GM21526 (cell line): Measurements from ENCODE around the gene APOO.
"Not testable (repeated sequence)": the region's sequence is repeated elsewhere in the genome, so short reads cannot be mapped to it uniquely, and the experiment has no call there.

Experiments
- ATAC-seq: cut with Tn5 transposase; IDR thresholded peaks from one replicate; pipeline ENCODE4 v1.9.1; 2021; ENCODE audit warnings: moderate library complexity; ENCODE audit not compliant: unreplicated experiment, low FRiP score

Gene APOO

DNA sequence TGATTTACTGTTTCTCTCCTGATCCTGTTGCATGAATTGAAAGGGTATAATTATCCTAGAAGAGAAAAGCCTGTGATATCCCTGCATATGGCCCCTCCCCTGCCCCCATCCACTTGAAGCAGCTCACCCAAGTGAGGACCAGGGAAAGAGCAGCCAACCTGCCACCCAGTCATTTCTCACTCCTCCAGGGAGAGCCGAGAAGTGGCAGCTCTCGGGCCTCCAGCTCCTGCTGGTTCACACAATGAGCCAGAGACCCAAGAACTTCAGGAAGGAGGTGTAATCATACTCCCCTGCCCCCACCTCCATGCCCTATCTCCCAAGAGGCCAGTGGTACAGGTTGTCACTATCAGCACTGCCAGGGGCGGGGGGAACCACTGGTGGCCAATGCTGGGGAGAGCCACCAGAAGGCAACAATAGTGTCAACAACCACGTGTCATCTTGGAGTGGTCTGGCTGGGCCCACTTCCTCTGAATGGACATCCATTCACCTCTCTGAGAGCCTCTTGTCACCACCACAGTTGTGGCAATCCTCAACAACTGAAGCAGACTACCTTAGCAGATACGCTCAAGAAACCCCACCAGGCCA is 42.9 kb downstream of the APOO start:
- no peak for ATAC-seq

DNA sequence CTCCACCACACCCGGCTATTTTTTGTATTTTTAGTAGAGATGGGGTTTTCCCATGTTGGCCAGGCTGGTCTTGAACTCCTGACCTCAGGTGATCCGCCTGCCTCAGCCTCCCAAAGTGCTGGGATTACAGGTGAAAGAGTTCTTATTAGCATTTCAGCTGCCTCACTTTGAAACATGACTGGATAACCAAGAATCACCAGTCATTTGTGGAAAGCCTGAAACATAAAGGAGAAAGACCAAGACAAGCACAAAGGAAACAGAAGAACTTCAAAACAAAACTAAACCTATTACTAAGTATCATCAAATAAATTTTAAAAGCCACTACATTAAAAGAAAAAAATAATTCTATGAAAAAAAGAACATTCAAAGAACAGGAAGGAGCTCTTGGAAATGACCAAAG is 45.8 kb downstream of the APOO start:
- ATAC-seq: not testable (repeated sequence)

DNA sequence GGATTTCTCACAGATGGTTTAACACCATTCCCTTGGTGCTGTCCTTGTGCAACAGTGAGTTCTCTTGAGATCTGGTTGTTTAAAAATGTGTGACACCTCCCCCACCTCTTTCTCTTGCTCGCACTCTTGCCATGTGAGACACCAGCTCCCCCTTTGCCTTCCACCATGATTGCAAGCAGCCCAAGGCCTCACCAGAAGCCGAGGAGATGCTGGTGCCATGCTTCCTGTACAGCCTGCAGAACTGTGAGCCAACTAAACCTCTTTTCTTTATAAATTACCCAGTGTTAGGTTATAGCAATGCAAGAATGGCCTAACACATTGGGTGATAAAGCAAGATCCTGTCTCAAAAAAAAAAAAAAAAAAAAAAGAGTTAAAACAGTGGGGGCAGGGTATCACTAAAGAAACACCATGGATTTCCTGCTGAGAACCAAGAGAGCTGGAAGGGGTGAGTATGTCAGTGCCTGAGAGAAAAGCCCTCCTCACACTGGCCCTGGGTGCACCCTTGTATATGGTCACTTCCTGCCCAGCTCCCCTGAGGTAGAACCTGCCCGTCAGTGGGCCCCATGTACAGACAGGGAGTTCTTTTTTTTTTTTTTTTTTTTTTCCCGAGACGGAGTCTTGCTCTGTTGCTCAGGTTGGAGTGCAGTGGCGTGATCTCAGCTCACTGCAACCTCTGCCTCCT is 46.4 kb downstream of the APOO start:
- no peak for ATAC-seq

DNA sequence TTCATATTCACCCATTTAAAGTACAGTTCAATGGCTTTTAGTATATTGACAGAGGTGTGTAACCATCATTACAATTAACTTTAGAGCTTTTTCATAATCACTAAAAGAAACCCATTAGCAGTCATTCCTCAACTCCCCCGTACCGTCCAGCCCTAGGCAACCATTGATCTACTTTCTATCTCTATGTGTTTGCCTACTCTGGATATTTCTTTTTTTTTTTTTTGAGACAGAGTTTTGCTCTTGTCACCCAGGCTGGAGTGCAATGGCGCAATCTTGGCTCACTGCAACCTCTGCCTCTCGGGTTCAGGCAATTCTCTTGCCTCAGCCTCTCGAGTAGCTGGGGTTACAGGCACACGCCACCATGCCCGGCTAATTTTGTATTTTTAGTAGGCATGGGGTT is 48.5 kb downstream of the APOO start:
- not testable (repeated sequence) for ATAC-seq

DNA sequence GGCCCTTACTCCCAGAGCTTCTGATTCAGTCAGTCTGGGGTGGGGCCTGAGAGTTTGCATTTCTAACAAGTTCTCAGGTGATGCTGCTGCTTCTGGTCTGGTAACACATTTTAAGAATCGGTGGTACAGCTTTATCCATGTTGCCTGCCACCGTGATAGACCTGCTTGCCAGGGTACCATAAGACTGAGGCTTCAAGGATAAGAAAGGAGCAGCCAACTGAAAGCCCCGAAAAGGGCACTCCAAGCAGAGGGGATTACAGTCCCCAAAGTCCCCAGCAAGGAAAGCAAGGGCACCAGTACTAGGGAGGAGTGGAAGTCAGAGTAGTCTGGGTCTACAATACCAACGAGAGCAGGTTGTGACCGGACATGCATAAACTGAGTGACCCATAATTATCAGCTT is 49.8 kb downstream of the APOO start:
- ATAC-seq: no peak

DNA sequence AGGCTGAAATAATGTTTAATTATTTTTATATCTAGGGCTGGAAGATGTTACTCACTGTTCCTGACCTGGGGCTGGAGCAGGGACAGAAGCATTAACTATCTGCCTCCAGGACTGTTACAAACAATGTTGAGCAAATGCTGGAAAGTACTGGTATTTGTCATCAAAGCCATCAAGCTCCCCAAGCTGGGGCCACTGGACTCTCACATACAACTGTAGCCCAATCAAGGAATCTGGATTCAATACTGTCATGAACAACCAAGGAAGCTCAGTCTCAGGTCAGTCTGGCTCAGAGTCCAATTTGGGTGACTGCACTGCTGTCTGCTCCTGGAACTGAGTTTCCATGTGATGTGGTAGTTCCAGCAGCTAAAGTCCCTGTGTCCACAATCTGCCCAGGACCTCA is 50.4 kb downstream of the APOO start:
- no peak for ATAC-seq

DNA sequence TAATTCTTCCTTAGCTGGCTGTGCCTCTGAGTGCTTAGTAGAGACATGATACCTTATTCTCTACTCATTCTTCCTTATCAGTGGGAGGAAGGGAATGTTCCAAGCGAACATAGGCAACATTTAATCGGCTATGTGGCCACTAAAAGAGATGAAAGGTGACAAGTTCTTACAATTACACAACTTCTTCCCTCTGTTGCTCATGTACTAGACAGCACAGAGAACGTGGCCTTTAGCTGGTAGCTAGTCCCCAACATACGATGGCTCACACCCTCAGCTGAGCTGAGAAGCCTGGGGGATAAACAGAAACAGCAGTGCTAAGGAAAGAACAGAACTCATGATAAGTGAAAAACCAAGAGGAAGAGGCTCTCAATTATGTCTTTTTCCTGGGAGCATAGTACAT is 52.2 kb downstream of the APOO start:
- ATAC-seq: no peak

DNA sequence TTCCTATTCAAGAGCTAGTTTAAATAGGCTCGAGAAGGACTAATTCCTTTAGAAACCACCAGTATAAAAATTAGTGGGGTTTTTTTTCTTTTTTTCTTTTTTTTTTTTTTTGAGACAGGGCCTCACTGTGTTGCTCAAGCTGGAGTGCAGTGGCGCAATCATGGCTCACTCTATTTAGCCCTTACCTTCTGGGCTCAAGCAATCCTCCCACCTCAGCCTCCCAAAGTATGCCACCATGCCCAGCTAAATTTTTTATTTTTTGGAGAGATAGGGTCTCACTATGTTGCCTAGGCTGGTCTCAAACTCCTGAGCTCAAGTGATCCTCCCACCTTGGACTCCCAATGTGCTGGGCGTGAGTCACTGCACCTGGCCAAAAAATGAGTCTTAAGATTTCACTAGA is 52.8 kb downstream of the APOO start:
- no peak for ATAC-seq

DNA sequence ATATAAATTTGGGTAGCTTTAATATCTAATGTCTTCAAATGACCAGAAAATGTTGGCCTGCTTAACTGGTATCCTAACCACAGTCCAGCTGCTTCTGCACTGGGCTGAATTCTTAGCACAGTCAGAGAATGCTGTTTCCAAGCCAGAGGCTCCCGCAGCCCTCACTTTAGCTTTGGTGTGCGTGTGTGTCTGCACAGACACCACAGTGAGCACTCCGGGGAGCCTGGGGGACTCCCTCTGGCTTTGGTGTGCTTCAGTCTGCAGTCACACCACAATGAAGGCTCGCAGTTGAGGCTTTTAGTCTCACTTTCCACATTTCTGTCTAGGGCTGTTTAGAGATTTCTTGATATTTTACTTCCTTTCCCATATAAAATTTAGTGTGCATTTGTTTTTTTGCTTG is 53.6 kb downstream of the APOO start:
- ATAC-seq: no peak

DNA sequence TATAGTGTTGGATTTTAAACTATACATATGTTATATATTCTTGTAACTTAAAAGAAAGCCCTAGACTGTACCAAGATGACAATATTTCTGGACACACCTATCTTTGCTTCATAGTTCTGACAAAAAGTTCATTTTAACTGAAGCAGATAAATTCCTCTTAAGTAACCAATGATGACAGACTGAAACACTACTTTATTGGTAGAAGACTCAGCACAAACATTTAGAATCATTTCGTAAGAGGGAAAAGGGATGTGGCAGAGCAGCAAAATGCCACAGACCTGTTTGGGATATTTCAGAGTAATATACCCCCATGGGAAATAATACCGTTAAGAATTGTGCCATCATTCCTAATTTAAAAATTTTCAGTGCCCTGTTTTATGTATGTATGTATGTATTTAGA is 56.2 kb downstream of the APOO start:
- no peak for ATAC-seq

DNA sequence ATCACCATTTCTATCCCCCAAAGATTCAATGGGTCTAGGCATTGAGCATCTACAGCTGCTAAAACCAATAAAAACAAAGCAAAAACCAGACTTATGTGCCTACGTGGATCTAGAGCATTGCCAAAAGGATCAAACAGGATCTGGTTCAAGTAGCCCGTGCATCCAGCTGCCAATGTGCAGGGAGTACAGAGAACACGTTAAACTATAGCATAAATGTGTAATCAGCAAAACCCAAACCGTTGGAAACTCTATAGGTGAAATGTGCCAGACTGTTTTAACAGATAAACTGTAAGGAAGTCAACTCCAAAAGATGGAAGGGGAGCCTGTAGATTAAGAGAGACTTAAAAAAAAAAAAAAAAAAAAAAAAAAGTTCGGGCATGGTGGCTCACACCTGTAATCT is 58.5 kb downstream of the APOO start:
- ATAC-seq: no peak

DNA sequence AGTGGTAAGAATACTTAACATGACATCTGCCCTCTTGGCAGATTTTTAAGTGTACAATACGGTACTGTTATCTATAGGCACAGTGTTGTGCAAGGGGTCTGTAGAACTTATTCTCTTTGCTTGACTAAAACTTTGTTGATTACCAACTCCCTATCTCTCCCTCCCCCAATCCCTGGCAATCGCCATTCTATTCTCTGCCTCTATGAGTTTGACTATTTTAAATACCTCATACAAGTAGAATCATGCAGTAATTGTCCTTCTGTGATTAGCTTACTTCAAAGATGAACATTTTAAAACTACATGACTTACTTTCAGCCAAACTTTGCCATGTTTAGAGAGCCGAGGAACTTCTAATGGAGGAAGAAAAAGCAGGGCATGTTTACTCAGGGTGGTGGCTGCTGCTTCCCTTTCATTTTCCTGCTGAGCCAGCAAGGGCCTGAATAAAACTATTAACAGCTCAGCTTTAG is 62.4 kb downstream of the APOO start:
- no peak for ATAC-seq

DNA sequence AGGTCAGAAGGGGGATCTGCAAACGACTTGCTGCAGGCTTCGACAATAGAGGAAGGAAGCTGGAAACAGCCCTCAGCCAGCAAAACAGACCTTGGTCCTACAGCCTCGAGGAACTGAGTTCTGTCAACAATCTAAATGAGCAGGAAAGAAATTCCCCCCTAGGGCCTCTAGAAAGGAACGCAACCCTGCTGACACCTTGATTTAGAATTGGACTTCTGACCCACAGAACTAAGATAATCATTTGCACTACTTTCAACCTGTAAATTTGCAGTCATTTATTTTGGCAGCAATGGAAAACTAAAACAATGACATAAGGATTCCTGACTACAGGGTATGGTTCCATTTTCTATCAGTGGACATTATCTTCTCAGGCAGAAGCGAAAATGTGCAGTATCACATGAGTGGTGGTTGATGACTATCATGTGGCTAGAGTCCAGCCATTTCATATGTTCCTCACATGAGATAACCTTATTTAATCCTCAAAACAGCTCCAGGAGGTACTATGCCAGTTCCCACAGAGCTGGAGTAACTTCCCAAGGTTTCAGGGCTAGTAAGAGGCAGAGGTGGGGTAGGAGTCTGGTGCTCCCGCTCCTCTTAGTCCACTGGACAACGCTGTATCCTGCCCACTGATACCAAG is 63.1 kb downstream of the APOO start:
- ATAC-seq: no peak

DNA sequence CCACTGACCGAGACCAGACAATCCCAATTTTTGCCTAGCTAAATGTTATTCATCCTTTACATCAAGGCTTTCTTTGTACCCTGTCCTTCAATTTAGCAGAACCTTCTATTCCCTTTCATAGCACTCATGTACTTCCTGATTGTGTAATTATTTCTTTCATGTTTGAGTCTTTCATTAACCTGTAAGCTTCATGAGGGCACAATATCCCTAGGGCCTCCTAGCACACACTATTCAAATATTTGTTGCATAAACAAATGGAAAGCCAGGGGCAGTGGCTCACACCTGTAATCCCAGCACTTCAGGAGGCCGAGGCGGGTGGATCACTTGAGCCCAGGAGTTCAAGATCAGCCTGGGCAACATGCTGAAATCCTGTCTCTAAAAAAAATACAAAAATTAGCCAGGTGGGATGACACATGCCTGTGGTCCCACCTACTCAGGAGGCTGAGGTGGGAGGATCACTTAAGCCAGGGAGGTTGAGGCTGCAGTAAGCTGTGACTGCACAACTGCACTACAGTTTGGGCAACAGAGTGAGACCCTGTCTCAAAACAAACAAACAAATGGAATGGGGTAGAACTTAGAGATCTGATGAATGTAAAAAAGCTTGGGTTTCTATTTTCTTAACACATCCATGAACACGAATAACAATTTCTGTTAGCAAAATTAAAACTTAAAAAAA is 65.8 kb downstream of the APOO start:
- no peak for ATAC-seq

DNA sequence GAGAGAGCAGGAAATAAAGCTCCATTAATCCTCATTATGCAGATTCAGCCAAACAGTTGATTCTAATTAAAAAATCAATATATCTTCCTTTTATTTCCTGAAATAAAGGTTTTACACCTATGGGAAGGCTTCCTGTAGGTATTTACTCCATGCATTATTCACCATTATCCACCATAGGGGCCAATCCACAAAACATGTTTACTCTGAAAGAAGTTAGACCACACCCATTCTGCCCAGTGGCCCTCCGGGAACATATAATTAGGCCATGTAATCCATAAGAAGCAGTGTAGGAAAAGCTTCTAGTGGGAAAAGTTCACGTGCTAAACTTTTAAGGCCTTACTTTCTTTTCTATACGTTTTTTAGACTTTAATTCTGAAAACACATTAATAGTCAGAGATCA is 67.1 kb downstream of the APOO start:
- ATAC-seq: no peak

DNA sequence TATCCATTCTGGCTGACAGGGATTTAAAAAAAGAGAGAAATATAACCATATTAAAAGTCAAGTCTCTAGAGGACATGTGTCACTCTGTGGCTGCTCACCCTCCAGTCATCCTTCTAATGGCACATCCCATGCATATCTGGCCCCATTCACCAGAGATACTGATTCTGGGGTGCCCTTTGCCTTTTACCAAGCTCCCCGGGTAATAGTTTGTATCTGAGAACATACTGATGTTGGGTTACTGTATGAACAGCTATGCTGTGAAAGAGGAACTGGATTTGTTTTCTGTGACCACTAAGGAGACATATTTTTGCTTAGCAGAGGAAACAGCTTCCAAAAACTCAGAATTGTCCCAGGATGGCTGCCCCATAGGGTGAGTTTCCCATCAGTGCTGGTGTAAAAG is 68.8 kb downstream of the APOO start:
- ATAC-seq: no peak

DNA sequence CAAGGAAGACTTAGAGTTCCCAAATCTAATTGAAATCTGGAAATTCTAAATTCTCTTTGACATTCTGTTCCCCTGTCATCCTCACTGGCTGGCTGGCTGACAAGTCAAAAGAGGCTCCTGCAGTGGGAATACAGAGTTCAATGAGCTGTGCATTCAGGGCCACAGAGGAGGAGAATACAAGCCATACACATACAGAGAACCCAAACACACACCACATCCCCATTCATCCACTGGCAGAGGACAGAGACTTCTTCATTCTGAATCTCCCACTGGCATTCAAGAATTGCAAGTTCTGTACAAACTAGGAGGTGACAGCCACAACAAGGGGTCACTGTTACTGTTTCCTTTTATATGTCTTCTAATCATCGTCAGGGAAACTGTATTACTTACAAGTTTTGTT is 75.0 kb downstream of the APOO start:
- no peak for ATAC-seq

DNA sequence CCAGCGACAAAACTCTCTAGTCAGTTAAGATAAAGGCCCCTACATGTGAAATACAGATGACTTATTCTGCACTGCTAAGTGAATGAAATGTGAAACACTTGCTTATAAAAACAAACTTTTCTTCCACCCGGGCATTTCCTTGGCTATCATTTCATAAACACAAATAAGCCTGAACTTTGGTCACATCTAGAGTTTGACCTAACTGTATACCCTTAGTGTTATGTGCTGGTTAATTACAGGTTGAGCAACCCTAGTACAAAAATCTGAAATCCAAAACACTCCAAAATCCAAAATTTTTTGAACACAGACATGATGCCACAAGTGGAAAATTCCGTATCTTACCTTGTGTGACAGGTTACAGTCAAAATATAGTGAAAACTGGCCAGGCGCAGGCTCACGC is 78.9 kb downstream of the APOO start:
- no peak for ATAC-seq

DNA sequence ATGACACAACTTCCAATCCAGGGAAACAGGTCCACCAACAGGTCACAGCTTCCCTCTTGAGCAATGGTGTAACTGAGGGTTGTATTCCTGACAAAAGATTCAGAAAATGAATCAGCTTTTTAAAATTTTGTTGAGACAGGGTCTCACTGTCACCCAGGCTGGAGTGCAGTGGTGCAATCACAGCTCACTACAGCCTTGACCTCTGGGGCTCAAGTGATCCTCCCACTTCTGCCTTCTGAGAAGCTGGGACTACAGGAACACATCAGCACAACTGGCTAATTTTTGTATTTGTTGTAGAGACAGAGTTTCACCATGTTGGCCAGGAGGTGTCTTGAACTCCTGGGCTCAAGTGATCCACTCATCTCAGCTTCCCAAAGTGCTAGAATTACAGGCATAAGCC is 81.1 kb downstream of the APOO start:
- ATAC-seq: no peak

DNA sequence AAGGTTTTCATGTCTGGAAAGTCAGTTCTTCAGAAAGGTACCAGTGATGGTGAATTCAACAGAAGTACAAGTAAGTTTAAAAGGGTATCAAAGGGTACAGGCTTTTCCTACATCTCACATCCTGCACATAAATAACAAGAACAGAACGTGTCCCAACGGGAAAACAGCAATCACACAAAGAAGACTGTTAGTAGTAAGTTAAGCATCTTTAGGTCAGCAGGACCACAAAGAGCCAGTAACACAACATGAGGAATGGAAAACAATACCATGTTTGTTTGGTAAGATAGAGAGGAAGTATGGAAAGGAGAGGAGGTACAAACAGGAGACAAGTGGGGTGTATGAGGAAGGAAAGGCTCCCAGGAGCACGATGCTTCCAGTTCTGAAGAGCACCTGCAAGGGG is 81.5 kb downstream of the APOO start:
- ATAC-seq: no peak

DNA sequence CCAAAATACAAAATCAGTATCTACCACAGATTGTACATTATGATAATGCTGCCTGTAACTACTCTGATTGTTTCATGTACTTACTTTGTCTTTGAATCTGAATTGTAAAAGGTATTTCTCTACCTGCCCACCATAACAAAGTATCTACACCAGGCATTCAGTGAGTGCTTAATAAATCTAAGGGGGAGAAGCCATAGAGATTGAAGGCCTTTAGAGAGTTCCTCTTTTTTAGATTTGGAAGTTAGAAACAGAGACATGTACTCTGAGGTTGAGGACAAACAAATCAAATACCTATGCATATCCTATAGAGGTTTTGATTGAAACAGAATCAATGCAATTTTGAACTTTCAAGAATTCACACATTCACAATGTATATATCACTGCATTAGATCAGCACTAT is 82.1 kb downstream of the APOO start:
- ATAC-seq: no peak

DNA sequence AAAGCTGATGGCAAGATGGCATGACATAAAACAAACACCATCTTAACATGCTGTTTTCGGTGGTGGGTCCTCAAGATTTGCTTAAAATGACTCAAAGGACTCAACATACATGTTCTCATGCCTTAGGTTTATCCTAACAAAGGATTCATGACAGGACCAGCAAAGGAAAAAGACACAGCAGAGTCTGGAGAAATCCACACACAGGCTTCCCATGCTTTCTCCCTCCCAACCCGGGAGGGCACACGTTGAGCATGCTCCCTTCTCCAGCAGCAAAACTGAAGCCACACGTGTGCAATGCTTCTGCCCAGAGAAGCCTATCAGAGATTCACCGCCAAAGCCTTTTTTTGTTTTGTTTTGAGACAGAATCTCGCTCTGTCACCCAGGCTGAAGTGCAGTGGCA is 84.9 kb downstream of the APOO start:
- no peak for ATAC-seq
